Liver (tissue), 9 donors: ENCODE data around the gene PTPN12. TPM values are rescaled to one million over a fixed set of nuclear protein-coding genes. Genes with fewer than 3 reads are reported as not detected.

Experiments used
- DNase-seq: peaks from one replicate; pipeline ENCODE4 v3.0.0-alpha.2; 2017; ENCODE audit warnings: low spot score
- H3K27ac ChIP-seq, 2 donors: one replicate each; pipeline ENCODE4 v1.7.0; 2013; ENCODE audit warnings: inconsistent platforms in 2 of 2, low read length in 2 of 2, control low read depth in 1 of 2, low read depth in 1 of 2, mild to moderate bottlenecking in 1 of 2
- H3K27me3 ChIP-seq, 4 donors: one replicate each; pipeline versions ENCODE4 v1.6.1 to v1.7.0; 2013; ENCODE audit warnings: low read length in 3 of 4, inconsistent platforms in 1 of 4, mild to moderate bottlenecking in 1 of 4, moderate library complexity in 1 of 4; ENCODE audit not compliant: control insufficient read depth in 4 of 4, insufficient read depth in 4 of 4
- H3K36me3 ChIP-seq, 4 donors: one replicate each; pipeline versions ENCODE4 v1.6.1 to v1.7.0; 2013; ENCODE audit warnings: low read length in 3 of 4, mild to moderate bottlenecking in 3 of 4, low read depth in 1 of 4, moderate library complexity in 1 of 4; ENCODE audit not compliant: control insufficient read depth in 4 of 4, insufficient read depth in 3 of 4
- H3K4me1 ChIP-seq, 4 donors: one replicate each; pipeline versions ENCODE4 v1.6.1 to v1.7.0; 2013; ENCODE audit warnings: low read length in 3 of 4, mild to moderate bottlenecking in 3 of 4, moderate library complexity in 1 of 4; ENCODE audit not compliant: control insufficient read depth in 4 of 4, insufficient read depth in 4 of 4
- H3K4me3 ChIP-seq, 3 donors: one replicate each; pipeline versions ENCODE4 v1.6.1 to v1.7.0; 2013; ENCODE audit warnings: low read length in 3 of 3, control low read depth in 1 of 3, low read depth in 1 of 3, mild to moderate bottlenecking in 1 of 3
- H3K9ac ChIP-seq, 2 donors: one replicate each; pipeline ENCODE4 v1.7.0; 2013; ENCODE audit warnings: low read length in 2 of 2, mild to moderate bottlenecking in 2 of 2, moderate library complexity in 2 of 2, control low read depth in 1 of 2, low read depth in 1 of 2
- H3K9me3 ChIP-seq, 4 donors: one replicate each; pipeline versions ENCODE4 v1.6.1 to v1.7.0; 2013; ENCODE audit warnings: low read length in 3 of 4; ENCODE audit not compliant: control insufficient read depth in 4 of 4
- ATF3 ChIP-seq: IDR thresholded peaks from 2 replicates; pipeline ENCODE4 v1.6.1; 2016; ENCODE audit warnings: antibody characterized with exemption
- CTCF ChIP-seq: fragments of 150-350 bp; IDR thresholded peaks from 2 replicates; pipeline ENCODE4 v1.5.1; 2017; ENCODE audit warnings: improper control_type of control experiment, low read depth, low read length; ENCODE audit not compliant: missing input control
- EGR1 ChIP-seq, 2 donors: IDR thresholded peaks; 2 replicates each; pipeline ENCODE4 v1.6.1; 2016 to 2018; ENCODE audit warnings: antibody characterized with exemption in 2 of 2, low read depth in 2 of 2
- FOXA1 ChIP-seq: IDR thresholded peaks from 2 replicates; pipeline ENCODE4 v1.6.1; 2016; ENCODE audit warnings: antibody characterized with exemption
- FOXA2 ChIP-seq: IDR thresholded peaks from 2 replicates; pipeline ENCODE4 v1.6.1; 2016; ENCODE audit warnings: antibody characterized with exemption
- GABPA ChIP-seq, 2 donors: IDR thresholded peaks in 1 of 2; conservative IDR thresholded peaks in 1 of 2; 2 replicates each; pipeline ENCODE4 v1.6.1; 2016; ENCODE audit warnings: antibody characterized with exemption in 2 of 2, mild to moderate bottlenecking in 1 of 2, moderate library complexity in 1 of 2
- HNF4A ChIP-seq, 2 donors: conservative IDR thresholded peaks; 2 replicates each; pipeline ENCODE4 v1.6.1; 2016; ENCODE audit warnings: antibody characterized with exemption in 2 of 2, mild to moderate bottlenecking in 2 of 2
- HNF4G ChIP-seq: IDR thresholded peaks from 2 replicates; pipeline ENCODE4 v1.6.1; 2016; ENCODE audit warnings: antibody characterized with exemption
- JUND ChIP-seq, 2 donors: IDR thresholded peaks; 2 replicates each; pipeline ENCODE4 v1.6.1; 2016; ENCODE audit warnings: antibody characterized with exemption in 2 of 2
- MAX ChIP-seq: IDR thresholded peaks from 2 replicates; pipeline ENCODE4 v1.6.1; 2016; ENCODE audit warnings: antibody characterized with exemption
- NR2F2 ChIP-seq: IDR thresholded peaks from 2 replicates; pipeline ENCODE4 v1.6.1; 2016; ENCODE audit warnings: antibody characterized with exemption
- RAD21 ChIP-seq, 2 donors: IDR thresholded peaks; 2 replicates each; pipeline ENCODE4 v1.6.1; 2016; ENCODE audit warnings: antibody characterized with exemption in 2 of 2, mild to moderate bottlenecking in 2 of 2
- REST ChIP-seq: IDR thresholded peaks from 2 replicates; pipeline ENCODE4 v1.6.1; 2016; ENCODE audit warnings: antibody characterized with exemption, mild to moderate bottlenecking
- RXRA ChIP-seq, 2 donors: IDR thresholded peaks; 2 replicates each; pipeline ENCODE4 v1.6.1; 2017 to 2018; ENCODE audit warnings: antibody characterized with exemption in 2 of 2, mild to moderate bottlenecking in 1 of 2
- SP1 ChIP-seq: IDR thresholded peaks from 2 replicates; pipeline ENCODE4 v1.6.1; 2018; ENCODE audit warnings: antibody characterized with exemption, mild to moderate bottlenecking
- TAF1 ChIP-seq: conservative IDR thresholded peaks from 2 replicates; pipeline ENCODE4 v1.6.1; 2016; ENCODE audit warnings: antibody characterized with exemption, mild to moderate bottlenecking
- YY1 ChIP-seq: IDR thresholded peaks from 2 replicates; pipeline ENCODE4 v1.6.1; 2016; ENCODE audit warnings: antibody characterized with exemption, mild to moderate bottlenecking
- ZBTB33 ChIP-seq: IDR thresholded peaks from 2 replicates; pipeline ENCODE4 v1.6.1; 2016; ENCODE audit warnings: antibody characterized with exemption
- WGBS: extraction: QIAGEN DNeasy Blood & Tissue Kit; methylation state at CpG from one replicate; pipeline ENCODE4 v1.1.7; 2013; 5-methylcytosine and 5-hydroxymethylcytosine counted together
- polyA plus RNA-seq, 2 donors: library from polyadenylated mRNA; stranded (reverse) in 1 of 2; unstranded in 1 of 2; fragments of 200-250 nt in 1 of 2; fragments of >200 nt in 1 of 2; fragmentation: Nextera tagmentation in 1 of 2; extraction: Ambion mirVana in 1 of 2; gene quantifications; one replicate each; pipeline versions ENCODE4 v1.2.1 to v1.2.3, GENCODE V29; 2013 to 2015
- total RNA-seq, 2 donors: library from RNA; depleted of rRNA; stranded (reverse); fragments of >200 nt; gene quantifications; one replicate each; pipeline ENCODE4 v1.2.3, GENCODE V29; 2014
- donor health status: healthy.
- donor health status: healthy.
- donor health status: healthy.
- donor health status: healthy.
- donor health status: healthy.

Gene PTPN12
- total and polyA plus RNA-seq, 4 donors: 10.1 to 18.6 (median 15.3) TPM

- no peaks in the 10 kb centered on the region for H3K27me3 ChIP-seq
- no peak overlapping the region for H3K4me3 ChIP-seq
- H3K4me1 ChIP-seq: no peaks in the 10 kb centered on the region
- H3K27ac ChIP-seq: no peak overlapping the region
- no peaks in the 10 kb centered on the region for H3K9me3 ChIP-seq
- H3K9ac ChIP-seq: no peak overlapping the region
- H3K36me3 ChIP-seq: no peaks in the 10 kb centered on the region
- TF ChIP-seq GABPA (IDR thresholded peaks at IDR 0.05 in 1 of 2, conservative IDR thresholded peaks at IDR 0.05 in 1 of 2) (no peak), TAF1 (no peak), RXRA (IDR thresholded peaks at IDR 0.05) (no peak), MAX (no peak), SP1 (no peak), YY1 (no peak), EGR1 (IDR thresholded peaks at IDR 0.05; ENCODE audit: low read depth in 2 of 2) (no peak), ZBTB33 (no peak), NR2F2 (no peak), JUND (IDR thresholded peaks at IDR 0.05) (no peak)
- no peak for DNase-seq
Measured at GRCh38 chr7:77528368-77528767, 8.7 kb upstream of the PTPN12 start.

GRCh38 chr7:77529279-77529678 lies 7.8 kb upstream of the PTPN12 start:
- TF ChIP-seq ATF3 (no peak), HNF4G (no peak), HNF4A (conservative IDR thresholded peaks at IDR 0.05) (no peak), SP1 (no peak), YY1 (no peak), JUND (IDR thresholded peaks at IDR 0.05) (no peak), CTCF (no peak), MAX (no peak), GABPA (IDR thresholded peaks at IDR 0.05 in 1 of 2, conservative IDR thresholded peaks at IDR 0.05 in 1 of 2) (no peak), FOXA2 (no peak), NR2F2 (no peak), TAF1 (no peak), FOXA1 (no peak), REST (no peak), RXRA (IDR thresholded peaks at IDR 0.05) (no peak), ZBTB33 (no peak), EGR1 (IDR thresholded peaks at IDR 0.05; ENCODE audit: low read depth in 2 of 2) (no peak), RAD21 (IDR thresholded peaks at IDR 0.05) (no peak)
- Histone ChIP-seq H3K9ac (no peak overlapping the region), H3K9me3 (no peaks in the 10 kb centered on the region), H3K4me3 (no peak overlapping the region), H3K4me1 (no peaks in the 10 kb centered on the region), H3K36me3 (no peaks in the 10 kb centered on the region), H3K27ac (no peak overlapping the region), H3K27me3 (no peaks in the 10 kb centered on the region)
- no peak for DNase-seq
- 96% methylated on average over 4 of the region's 4 CpGs for WGBS
